Stimulated activated naive B cell treated with anti-CD40 and anti-IgM and Interleukin-4, amounts not matched to agents 10 μg/mL and 1 μg/mL and 100 μg/mL, for 72 hours (primary cell): ENCODE results near the gene PHF19.

ENCODE experiments used
- ATAC-seq, 2 donors: fragments of 150-1000 bp; cut with Tn5 transposase; replicated peaks; 2 replicates each; pipeline ENCODE4 v1.10.0; 2021; ENCODE audit warnings: moderate library complexity in 1 of 2
- DNase-seq: peaks from one replicate; pipeline ENCODE4 v3.0.0; 2021
- H3K27ac Mint-ChIP-seq: one replicate; pipeline ENCODE4 v1.8.0; 2022; ENCODE audit warnings: mild to moderate bottlenecking, mixed read lengths
- H3K27me3 Mint-ChIP-seq, 2 donors: one replicate each; pipeline ENCODE4 v1.8.0; 2022; ENCODE audit warnings: mixed read lengths in 2 of 2
- H3K36me3 Mint-ChIP-seq, 2 donors: one replicate each; pipeline ENCODE4 v1.8.0; 2022; ENCODE audit warnings: mixed read lengths in 2 of 2, mild to moderate bottlenecking in 1 of 2
- H3K4me1 Mint-ChIP-seq, 2 donors: one replicate each; pipeline ENCODE4 v1.8.0; 2022; ENCODE audit warnings: mixed read lengths in 2 of 2, mild to moderate bottlenecking in 1 of 2
- H3K4me3 Mint-ChIP-seq, 2 donors: one replicate each; pipeline ENCODE4 v1.8.0; 2022; ENCODE audit warnings: mild to moderate bottlenecking in 2 of 2, mixed read lengths in 2 of 2, moderate library complexity in 1 of 2
- H3K9me3 Mint-ChIP-seq, 2 donors: one replicate each; pipeline ENCODE4 v1.8.0; 2022; ENCODE audit warnings: mixed read lengths in 2 of 2, mild to moderate bottlenecking in 1 of 2

PHF19 gene

DNA sequence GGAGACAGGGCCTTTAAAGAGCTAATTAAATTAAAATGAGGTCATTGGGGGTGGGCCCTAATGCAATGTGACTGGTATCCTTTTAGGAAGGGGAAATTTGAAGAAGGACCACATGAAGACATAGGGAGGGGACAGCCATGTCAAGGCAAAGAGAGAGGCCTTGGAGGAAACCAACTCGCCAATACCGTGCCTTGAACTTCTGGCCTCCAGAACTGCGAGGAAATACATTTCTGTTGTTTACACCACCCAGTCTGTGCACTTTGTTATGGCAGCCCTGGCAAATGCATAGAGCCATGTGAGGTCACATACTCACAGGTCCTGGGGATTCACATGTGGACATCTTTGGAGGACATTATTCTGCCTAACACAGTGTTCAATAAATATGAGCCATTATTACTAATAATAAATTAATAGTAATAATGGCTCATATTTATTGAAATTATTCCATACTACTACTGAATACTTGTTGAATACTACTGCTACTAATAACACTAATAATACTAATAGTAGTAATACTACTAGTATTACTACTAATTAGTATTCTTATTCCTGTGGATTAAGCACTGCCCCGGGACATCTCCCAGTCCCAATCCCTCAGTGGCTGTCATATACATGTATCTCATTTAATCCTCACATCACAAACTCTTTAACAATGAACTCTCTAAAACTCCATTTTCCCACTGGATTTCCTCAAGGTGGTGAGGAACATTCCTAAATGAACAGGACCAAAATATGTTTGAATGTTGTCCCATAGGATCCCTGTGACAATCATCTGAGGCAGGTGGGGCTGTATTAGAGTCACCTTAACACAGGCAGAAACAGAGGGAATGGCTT is 41.2 kb upstream of the PHF19 start:
- Mint-ChIP-seq H3K27me3 (no peaks in the 10 kb centered on the region), H3K36me3 (peaks cover 69 to 88% of the 10 kb centered on the region in 2 donors), H3K27ac (peak overlapping the region; percentile 94), H3K4me3 (peak overlapping the region; percentile 89 to 96), H3K9me3 (peaks cover 0 to 2% of the 10 kb centered on the region in 2 donors), H3K4me1 (peaks cover 65 to 90% of the 10 kb centered on the region in 2 donors)
- ATAC-seq: no peak
- no peak for DNase-seq

DNA sequence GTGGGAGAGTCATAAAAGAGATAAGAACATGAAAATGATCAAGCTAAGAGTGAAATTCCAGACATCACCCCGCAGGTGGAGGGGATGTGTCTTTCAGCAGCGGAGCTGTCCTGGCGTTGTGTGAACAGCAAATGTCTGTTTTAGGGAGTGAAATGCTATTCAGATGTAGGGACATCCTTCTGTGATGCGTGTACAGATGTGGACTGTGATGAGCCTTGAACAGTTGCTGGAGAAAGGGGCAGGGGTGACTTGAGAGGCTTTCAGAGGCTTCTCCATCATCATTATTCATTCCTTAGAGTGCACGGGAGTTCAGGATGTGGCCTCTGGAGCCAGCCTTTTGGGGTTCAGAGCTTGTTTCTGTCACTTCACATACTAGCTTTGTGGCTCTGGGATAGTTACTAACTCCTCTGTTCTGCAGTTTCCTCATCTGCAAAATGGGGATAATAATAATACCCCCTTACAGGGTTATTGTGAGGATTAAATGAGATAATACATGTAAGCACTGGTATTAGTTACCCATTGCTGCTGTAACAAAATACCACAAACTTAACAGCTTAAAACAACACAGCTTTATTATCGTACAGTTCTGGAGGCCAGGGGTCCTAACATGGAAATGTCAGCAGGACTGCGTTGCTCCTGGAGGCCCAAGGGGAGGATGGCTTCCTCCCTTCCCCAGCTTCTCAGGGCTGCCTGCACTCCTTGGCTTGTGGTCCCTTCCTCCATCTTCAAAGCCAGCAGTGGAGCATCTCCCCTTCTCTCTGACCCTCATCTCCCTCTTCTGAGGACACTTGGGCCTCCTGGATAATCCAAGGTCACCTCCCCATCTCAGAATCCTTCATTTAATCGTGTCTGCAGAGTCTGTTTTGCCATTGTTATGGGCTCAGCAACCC is 40.2 kb upstream of the PHF19 start:
- ATAC-seq (no peak), DNase-seq (no peak)
- peak overlapping the region; percentile 86 for H3K27ac Mint-ChIP-seq
- peaks cover 0 to 2% of the 10 kb centered on the region in 2 donors for H3K9me3 Mint-ChIP-seq
- H3K4me3 Mint-ChIP-seq: peak overlapping the region; percentile 46 to 75
- peaks cover 70 to 90% of the 10 kb centered on the region in 2 donors for H3K4me1 Mint-ChIP-seq
- no peaks in the 10 kb centered on the region for H3K27me3 Mint-ChIP-seq
- peaks cover 78 to 88% of the 10 kb centered on the region in 2 donors for H3K36me3 Mint-ChIP-seq

DNA sequence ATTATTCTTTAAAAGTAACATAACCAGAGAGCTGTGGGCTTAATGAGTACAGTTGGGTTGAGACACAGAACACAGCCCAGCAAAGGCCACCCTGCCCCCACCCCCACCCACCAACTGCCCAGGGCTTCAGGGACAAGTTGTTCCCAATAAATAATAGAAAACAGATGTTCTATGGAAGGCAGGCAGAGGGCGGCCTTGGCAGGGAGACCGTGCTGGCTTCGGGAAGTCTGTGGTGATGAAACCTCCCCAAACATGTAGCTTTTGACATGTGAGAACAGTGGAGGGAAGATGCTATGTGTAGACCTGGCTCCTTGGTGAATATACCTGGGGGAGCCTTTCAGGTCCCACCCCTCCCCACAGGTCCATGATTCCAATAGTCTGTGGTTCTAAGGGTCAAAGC is 39.6 kb upstream of the PHF19 start:
- Mint-ChIP-seq H3K4me1 (peaks cover 71 to 90% of the 10 kb centered on the region in 2 donors), H3K27ac (peak overlapping the region; percentile 86), H3K4me3 (peak overlapping the region; percentile 46 to 75)

DNA sequence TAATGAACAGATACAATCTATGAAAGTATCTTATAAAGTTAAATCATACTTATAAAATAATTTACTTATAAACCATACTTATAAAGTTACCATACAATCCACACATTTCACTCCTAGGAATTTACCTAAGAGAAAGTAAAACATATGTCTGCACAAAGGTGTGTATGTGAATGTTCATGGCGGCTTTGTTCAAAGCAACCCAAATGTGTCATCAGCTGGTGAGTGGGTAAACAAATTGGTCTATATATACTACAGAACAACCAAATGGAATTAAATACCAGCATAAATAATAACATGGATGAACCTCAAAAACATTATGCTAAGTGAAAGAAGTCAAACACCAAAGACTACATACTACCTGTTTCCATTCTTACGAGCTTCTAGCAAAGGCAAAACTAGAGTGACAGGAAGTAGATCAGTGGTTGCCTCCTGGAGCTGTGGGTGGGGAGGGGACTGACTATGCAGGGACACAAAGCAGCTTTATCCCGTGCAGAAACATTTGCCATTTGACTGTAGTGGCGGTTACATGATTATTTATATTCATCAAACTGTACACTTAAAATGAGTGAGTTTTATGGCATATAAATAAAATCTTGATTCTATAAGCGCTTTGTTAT is 39.0 kb upstream of the PHF19 start:
- Mint-ChIP-seq H3K27ac (no peak overlapping the region), H3K36me3 (peaks cover 78 to 90% of the 10 kb centered on the region in 2 donors)

More for the DNA sequence above, 39.6 kb upstream of the PHF19 start:
- DNase-seq: no peak
- Mint-ChIP-seq H3K36me3 (peaks cover 78 to 89% of the 10 kb centered on the region in 2 donors), H3K27me3 (no peaks in the 10 kb centered on the region), H3K9me3 (peaks cover 0 to 2% of the 10 kb centered on the region in 2 donors)
- ATAC-seq: no peak

DNA sequence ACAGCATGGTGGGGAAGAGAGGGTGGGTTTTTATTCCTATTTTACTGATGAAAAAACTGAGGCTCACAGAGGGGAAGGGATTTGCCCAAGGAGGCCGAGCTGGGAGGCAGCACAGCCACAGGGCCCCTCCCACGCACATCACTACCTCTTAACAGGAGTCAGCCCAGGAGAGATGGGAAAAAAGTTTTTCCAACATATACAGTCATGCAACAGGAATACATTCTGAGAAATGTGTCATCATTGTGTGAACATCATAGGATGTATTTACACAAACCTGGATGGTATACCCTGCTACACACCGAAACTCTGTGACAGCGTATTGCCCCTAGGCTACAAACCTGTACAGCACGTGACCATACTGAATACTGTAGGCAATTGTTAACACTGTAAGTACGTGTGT is 38.0 kb upstream of the PHF19 start:
- peaks cover 68 to 90% of the 10 kb centered on the region in 2 donors for H3K4me1 Mint-ChIP-seq
- no peaks in the 10 kb centered on the region for H3K27me3 Mint-ChIP-seq
- peaks cover 0 to 2% of the 10 kb centered on the region in 2 donors for H3K9me3 Mint-ChIP-seq
- H3K4me3 Mint-ChIP-seq: peak overlapping the region in 1 of 2 donors; percentile 35
- DNase-seq (no peak), ATAC-seq (no peak)
- peaks cover 79 to 90% of the 10 kb centered on the region in 2 donors for H3K36me3 Mint-ChIP-seq
- peak overlapping the region; percentile 80 for H3K27ac Mint-ChIP-seq

More for the DNA sequence above, 39.0 kb upstream of the PHF19 start:
- Mint-ChIP-seq H3K9me3 (peaks cover 0 to 2% of the 10 kb centered on the region in 2 donors), H3K4me1 (peaks cover 72 to 90% of the 10 kb centered on the region in 2 donors), H3K27me3 (no peaks in the 10 kb centered on the region), H3K4me3 (peak overlapping the region in 1 of 2 donors; percentile 22)
- ATAC-seq: peak; percentile 41 to 54
- no peak for DNase-seq

DNA sequence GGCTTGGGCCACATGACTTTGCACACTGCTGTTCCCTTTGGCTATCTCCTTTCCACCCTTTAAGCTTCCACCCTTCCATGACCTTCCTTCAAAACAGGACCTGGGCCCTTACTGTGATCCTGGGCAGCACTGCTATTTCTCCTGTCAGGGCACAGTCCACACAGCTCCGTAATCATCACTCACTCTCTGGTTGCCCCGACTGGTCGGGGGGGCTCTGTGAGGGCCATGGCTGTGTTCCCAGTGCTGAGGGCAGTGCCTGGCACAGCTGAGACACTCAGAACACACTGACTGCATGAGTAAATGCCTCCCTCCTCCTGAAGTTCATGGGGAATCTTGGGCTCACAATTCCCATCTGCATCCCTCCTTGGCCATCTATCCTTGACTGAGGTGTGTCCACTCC is 37.4 kb upstream of the PHF19 start:
- Mint-ChIP-seq H3K27ac (peak overlapping the region; percentile 80), H3K27me3 (no peaks in the 10 kb centered on the region), H3K4me1 (peaks cover 68 to 90% of the 10 kb centered on the region in 2 donors), H3K36me3 (peaks cover 77 to 90% of the 10 kb centered on the region in 2 donors), H3K4me3 (no peak overlapping the region), H3K9me3 (peaks cover 0 to 2% of the 10 kb centered on the region in 2 donors)
- no peak for ATAC-seq
- no peak for DNase-seq

DNA sequence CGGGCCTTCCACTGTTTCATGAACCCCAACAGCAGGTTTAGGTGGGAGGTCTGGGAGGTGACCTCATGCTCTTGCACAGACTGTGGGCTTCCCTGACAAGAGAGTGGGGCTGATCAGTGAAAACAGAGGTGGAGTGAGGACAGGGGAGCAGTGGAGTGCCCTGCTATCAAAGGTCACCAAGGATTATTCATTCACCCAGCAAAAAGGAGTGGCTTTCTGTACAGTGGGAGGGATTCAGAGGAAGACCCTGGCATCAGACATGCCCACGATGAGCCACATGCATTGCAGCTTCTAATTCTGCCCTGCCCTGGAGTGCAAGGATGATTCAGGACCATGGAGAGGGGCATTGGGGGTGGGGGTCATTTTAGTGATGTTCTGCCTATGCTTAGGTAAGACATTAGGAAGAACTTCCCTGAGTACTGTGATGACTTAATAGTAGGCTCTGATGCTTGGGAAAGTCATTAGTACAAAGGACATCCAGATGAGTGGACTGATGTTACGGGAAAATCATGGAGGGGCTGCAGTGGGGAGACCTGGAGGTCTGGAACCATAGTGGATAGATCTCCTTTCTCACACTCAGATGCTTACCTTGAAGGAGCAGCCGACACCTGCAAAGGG is 36.8 kb upstream of the PHF19 start:
- Mint-ChIP-seq H3K4me1 (peaks cover 72 to 90% of the 10 kb centered on the region in 2 donors), H3K9me3 (peaks cover 0 to 2% of the 10 kb centered on the region in 2 donors), H3K4me3 (peak overlapping the region; percentile 9 to 32), H3K27me3 (no peaks in the 10 kb centered on the region), H3K36me3 (peaks cover 77 to 90% of the 10 kb centered on the region in 2 donors), H3K27ac (peak overlapping the region; percentile 84)
- DNase-seq (no peak), ATAC-seq (peak in 1 of 2 donors; percentile 21)

DNA sequence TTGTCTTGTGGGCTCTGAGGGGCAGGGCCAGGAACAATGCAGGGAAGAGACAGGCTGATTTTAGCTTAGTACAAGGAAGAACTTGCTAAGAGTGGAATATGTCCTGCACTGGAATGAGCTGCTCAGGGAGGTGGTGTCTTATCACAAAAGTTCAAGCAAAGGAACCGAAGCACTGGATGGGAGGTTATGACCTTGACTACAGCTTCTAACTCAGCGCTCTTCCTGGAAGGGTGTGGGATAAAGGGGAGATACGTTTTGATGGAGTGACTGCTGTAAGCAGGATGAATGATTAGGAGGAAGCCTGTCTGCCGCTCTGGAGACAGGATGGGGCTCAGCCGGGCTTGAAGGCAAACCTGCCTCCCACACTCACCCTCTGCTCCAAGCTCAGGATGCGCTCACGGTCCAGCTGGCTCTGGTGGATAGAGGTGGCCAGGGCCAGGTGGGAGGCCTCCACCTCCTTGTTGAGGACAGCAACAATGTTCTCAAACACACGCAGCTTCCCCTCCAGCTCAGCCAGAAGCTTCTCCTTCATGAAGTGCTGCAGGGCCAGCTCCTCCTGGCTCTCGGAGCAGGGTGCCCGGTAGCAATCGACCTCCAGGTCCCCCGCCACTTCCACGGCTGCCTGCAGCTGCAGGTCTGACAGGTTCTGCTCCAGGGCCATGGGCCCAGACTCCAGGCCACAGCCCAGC is 36.1 kb upstream of the PHF19 start:
- no peak for ATAC-seq
- Mint-ChIP-seq H3K36me3 (peaks cover 73 to 84% of the 10 kb centered on the region in 2 donors), H3K27me3 (no peaks in the 10 kb centered on the region), H3K4me1 (peaks cover 67 to 86% of the 10 kb centered on the region in 2 donors), H3K9me3 (peaks cover 0 to 2% of the 10 kb centered on the region in 2 donors), H3K27ac (peak overlapping the region; percentile 90), H3K4me3 (peak overlapping the region; percentile 31 to 63)
- DNase-seq: no peak

DNA sequence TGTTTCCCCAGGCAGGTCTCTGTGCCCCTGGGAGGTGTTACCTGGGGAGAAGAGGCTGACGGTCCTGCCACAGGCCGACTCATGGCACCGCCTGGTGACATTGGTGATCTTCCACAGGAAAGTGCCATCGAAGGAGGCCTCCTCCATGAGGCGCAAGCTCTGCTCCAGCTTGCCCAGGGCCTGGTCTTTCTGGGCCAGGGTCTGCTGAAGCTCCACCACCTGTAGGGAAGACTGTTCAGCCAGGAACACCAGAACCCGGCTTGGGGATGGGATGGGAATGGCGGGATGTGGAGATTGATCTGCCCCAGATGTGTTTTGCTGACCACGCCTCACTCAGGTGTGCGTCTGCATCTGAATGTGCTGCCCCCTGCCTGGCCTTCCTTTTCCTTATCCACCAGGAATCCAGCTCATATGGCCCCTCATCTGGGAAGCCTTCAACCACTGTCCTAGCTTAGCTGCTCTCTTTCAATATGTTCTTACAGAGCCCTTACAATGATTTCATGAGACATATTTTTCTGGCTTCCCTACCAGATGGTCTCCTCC is 34.4 kb upstream of the PHF19 start:
- peak overlapping the region; percentile 80 for H3K27ac Mint-ChIP-seq
- H3K4me3 Mint-ChIP-seq: peak overlapping the region; percentile 6 to 47
- H3K27me3 Mint-ChIP-seq: no peaks in the 10 kb centered on the region
- no peaks in the 10 kb centered on the region for H3K9me3 Mint-ChIP-seq
- DNase-seq (no peak), ATAC-seq (no peak)
- peaks cover 74 to 84% of the 10 kb centered on the region in 2 donors for H3K36me3 Mint-ChIP-seq
- H3K4me1 Mint-ChIP-seq: peaks cover 68 to 87% of the 10 kb centered on the region in 2 donors

DNA sequence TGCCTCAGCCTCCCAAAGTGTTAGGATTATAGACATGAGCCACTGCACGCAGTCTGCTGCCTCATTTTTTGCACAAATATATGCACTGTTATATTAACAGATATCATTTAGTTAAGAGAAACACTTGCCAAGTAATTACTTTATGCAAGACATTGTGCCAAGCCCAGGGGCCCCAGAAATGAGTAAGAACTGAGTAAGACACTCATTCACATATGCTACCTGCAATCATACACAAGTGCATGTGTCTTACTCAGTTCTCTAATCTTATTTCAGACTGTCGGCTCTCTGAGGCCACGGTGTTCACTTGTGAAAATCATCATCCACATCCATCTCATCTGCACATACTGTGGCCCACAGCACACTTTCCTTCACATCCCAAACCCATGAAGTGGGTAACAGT is 33.7 kb upstream of the PHF19 start:
- Mint-ChIP-seq H3K36me3 (peaks cover 75 to 86% of the 10 kb centered on the region in 2 donors), H3K27me3 (no peaks in the 10 kb centered on the region), H3K4me1 (peaks cover 70 to 88% of the 10 kb centered on the region in 2 donors), H3K4me3 (peak overlapping the region; percentile 41 to 47), H3K9me3 (no peaks in the 10 kb centered on the region), H3K27ac (peak overlapping the region; percentile 80)
- no peak for DNase-seq
- peak; percentile 20 to 37 for ATAC-seq

DNA sequence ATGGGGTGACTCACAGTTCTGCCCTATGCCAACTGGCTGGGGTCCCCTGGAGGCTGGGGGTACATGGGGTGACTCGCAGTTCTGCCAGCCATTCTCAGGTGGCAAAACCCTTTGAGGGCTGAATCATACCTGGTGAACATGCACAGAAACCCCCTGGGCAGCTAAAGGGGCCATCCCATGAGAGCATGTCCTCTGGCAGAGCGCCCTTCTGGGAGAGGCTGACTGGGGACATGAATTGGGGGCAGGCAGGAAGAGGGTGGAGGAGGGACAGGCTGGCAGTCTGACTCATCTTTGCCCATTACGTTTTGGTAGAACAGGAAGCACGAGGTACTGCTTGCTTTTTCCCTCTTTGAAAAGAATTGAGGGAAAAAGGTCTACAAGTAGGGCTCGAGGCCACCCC is 32.9 kb upstream of the PHF19 start:
- H3K27ac Mint-ChIP-seq: peak overlapping the region; percentile 89
- H3K27me3 Mint-ChIP-seq: no peaks in the 10 kb centered on the region
- ATAC-seq: peak; percentile 53 to 64
- no peaks in the 10 kb centered on the region for H3K9me3 Mint-ChIP-seq
- H3K4me1 Mint-ChIP-seq: peaks cover 76 to 93% of the 10 kb centered on the region in 2 donors
- no peak for DNase-seq
- no peak overlapping the region for H3K4me3 Mint-ChIP-seq
- H3K36me3 Mint-ChIP-seq: peaks cover 77 to 92% of the 10 kb centered on the region in 2 donors

DNA sequence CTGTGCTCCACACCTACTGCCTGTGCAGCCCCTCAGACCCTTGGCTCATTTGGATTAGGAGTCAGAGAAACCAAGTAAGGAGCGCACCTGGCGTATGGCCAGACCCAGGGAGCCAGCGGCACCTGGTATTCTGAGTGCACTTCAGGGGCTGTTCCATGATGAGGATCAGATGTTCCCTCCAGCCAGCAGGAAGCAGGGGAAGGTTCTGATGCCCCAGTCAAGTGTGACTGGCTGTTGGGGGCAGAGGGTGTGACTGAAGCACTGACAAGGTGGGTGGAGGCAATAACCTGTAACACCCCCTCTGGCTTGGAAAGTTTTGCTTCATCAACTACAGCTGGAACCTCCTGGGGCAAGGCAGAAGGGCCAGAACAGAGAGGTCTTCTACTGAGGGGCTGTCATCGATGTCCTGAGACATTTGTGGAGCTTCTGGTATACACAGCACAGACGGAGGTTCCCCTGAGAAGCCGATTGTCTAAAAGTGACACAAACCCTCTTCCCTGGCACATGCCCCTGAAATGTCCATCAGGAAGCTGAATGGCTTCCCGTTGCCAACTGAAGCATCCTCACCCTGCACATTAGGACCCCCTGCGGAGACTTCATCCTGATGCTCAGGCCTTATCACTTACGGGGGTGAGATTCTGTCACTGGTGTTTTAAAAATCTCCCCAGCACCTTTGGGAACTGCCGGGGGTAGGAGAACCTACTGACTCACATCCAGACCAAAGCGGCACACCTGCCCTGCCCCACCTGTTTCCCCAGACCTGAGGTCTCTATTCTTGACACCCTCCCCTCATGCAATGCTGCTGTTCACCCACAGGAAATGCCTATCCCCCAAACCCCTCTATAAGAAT is 28.6 kb upstream of the PHF19 start:
- DNase-seq (no peak), ATAC-seq (peak; percentile 24 to 37)
- H3K27ac Mint-ChIP-seq: peak overlapping the region; percentile 91
- peaks cover 70 to 93% of the 10 kb centered on the region in 2 donors for H3K4me1 Mint-ChIP-seq
- H3K36me3 Mint-ChIP-seq: peaks cover 68 to 86% of the 10 kb centered on the region in 2 donors
- peak overlapping the region; percentile 32 to 46 for H3K4me3 Mint-ChIP-seq
- no peaks in the 10 kb centered on the region for H3K9me3 Mint-ChIP-seq
- no peaks in the 10 kb centered on the region for H3K27me3 Mint-ChIP-seq
